LNCaP clone FGC (cell line): ENCODE measurements around the gene KCND3.

Experiments used
- DNase-seq: peaks from one replicate; pipeline ENCODE4 v3.0.0-alpha.2; 2011; ENCODE audit warnings: low read depth
- H3K4me3 ChIP-seq: 2 replicates; pipeline ENCODE4 v1.5.1; 2011; ENCODE audit warnings: mild to moderate bottlenecking, low read depth, low read length, control low read depth
- CTCF ChIP-seq: IDR thresholded peaks from 2 replicates; pipeline ENCODE4 v1.5.1; 2012; ENCODE audit warnings: mild to moderate bottlenecking; ENCODE audit not compliant: control insufficient read depth, insufficient read depth; ENCODE audit errors: extremely low read depth

The KCND3 gene

GRCh38 chr1:111778541-111779051, 210.9 kb downstream of the KCND3 start:
- no peak for TF ChIP-seq CTCF
- no peak for DNase-seq
- no peak overlapping the region for H3K4me3 ChIP-seq

- no peak overlapping the region for H3K4me3 ChIP-seq
- DNase-seq: no peak
- no peak for TF ChIP-seq CTCF
Measured at GRCh38 chr1:111778066-111778465, 211.4 kb downstream of the KCND3 start.

GRCh38 chr1:111777301-111777700, 212.2 kb downstream of the KCND3 start:
- no peak for DNase-seq
- TF ChIP-seq CTCF: no peak
- no peak overlapping the region for H3K4me3 ChIP-seq

GRCh38 chr1:111776861-111777260, 212.6 kb downstream of the KCND3 start:
- TF ChIP-seq CTCF: no peak
- no peak overlapping the region for H3K4me3 ChIP-seq
- DNase-seq: no peak

GRCh38 chr1:111776391-111776790, 213.1 kb downstream of the KCND3 start:
- TF ChIP-seq CTCF: no peak
- no peak for DNase-seq
- H3K4me3 ChIP-seq: no peak overlapping the region

- DNase-seq: no peak
- TF ChIP-seq CTCF: no peak
- H3K4me3 ChIP-seq: no peak overlapping the region
Measured at GRCh38 chr1:111775966-111776365, 213.5 kb downstream of the KCND3 start.

- TF ChIP-seq CTCF: no peak
- DNase-seq: no peak
Measured at GRCh38 chr1:111770916-111771315, 218.6 kb downstream of the KCND3 start.

More at GRCh38 chr1:111770916-111771315, 218.6 kb downstream of the KCND3 start:
- no peak overlapping the region for H3K4me3 ChIP-seq
